Effector memory CD4-positive, alpha-beta T cell (primary cell): Measurements from ENCODE around the gene CRMP1.

Source experiments
- DNase-seq, 3 donors: peaks; one replicate each; pipeline ENCODE4 v3.0.0-alpha.2; 2020
- H3K27ac ChIP-seq: 2 replicates; pipeline ENCODE4 v1.7.0; 2013; ENCODE audit warnings: mild to moderate bottlenecking, low read length, moderate library complexity; ENCODE audit not compliant: insufficient read depth, poor library complexity, severe bottlenecking
- H3K27me3 ChIP-seq: replicated peaks from 2 replicates; pipeline ENCODE4 v1.7.0; 2013; ENCODE audit warnings: mild to moderate bottlenecking, low read length; ENCODE audit not compliant: insufficient read depth, control insufficient read depth, poor library complexity, severe bottlenecking
- H3K36me3 ChIP-seq: 2 replicates; pipeline ENCODE4 v1.7.0; 2013; ENCODE audit warnings: mild to moderate bottlenecking, low read length, moderate library complexity; ENCODE audit not compliant: control insufficient read depth, insufficient read depth
- H3K4me1 ChIP-seq: 2 replicates; pipeline ENCODE4 v1.7.0; 2013; ENCODE audit warnings: low read length, mild to moderate bottlenecking; ENCODE audit not compliant: control insufficient read depth, insufficient read depth, poor library complexity, severe bottlenecking
- H3K4me3 ChIP-seq: 2 replicates; pipeline ENCODE4 v1.7.0; 2013; ENCODE audit warnings: low read length, low read depth, mild to moderate bottlenecking; ENCODE audit not compliant: insufficient read depth, poor library complexity, severe bottlenecking
- H3K9me3 ChIP-seq: 2 replicates; pipeline ENCODE4 v1.7.0; 2013; ENCODE audit warnings: mild to moderate bottlenecking, low read length, moderate library complexity; ENCODE audit not compliant: control insufficient read depth

CRMP1 gene

DNA sequence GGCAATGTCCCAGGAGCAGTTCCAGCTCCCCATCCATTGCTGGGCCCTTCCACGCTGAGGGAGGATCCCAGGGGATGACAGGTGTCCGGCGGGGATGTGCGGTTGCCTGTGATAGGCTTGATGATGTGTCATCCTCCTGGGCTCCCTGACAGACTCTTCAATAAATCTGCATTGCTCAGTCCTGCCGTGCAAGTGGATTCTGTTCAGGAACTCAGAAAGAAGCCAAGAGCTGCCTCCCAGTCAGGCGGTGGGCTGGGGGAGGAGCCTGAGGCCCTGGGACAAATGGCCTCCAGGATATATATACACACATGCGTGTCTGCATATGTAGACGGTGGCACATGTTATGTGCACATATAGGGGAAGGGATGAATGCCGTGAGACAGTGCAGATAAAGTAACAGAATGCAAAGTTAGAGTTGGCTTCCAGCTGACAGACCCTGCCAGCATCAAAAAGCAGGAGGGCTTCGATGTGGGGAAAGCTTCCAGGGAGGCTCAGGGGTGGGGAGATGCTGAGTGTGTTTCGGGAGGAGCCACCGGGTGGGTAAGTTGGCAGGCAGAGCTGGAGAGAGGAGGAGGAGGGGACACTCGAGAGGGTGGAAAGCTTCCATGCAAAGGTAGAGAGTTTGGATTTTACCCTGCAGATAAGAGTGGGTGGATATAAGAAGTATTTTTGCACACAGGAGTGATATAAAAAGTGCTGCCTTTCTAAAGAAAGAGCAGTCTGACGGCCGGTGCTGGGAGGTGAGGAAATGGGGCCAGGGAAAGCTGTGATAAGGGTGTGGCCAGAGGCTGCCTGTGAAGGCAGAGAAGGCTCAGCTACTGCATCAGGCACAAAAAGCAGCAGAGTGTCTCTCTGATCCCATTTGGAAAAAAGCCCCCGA lies 28.5 kb upstream of the CRMP1 start:
- H3K36me3 ChIP-seq = no peaks in the 10 kb centered on the region
- H3K9me3 ChIP-seq = no peaks in the 10 kb centered on the region
- H3K27ac ChIP-seq = no peak overlapping the region
- no peak overlapping the region for H3K4me3 ChIP-seq
- no peaks in the 10 kb centered on the region for H3K27me3 ChIP-seq
- H3K4me1 ChIP-seq = no peaks in the 10 kb centered on the region
- no peak for DNase-seq

DNA sequence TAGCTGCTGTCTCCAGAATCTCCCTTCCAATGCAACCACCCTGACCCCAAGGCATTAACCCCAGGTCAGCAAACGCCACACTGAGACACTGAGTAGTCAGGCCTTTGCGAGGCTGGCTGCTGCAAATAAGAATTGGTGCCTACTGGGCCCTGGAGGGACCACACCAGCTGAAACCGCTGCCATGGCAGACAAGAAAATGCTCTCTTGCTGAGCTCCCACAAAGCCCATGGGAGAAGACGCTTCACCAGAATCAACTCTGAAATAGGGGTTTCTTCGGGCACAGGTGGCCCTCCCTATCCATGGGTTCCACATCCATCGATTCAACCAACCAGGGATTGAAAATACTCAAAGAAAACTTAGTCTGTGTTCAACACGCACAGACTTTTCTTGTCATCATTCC lies 26.7 kb upstream of the CRMP1 start:
- Histone ChIP-seq H3K4me1 (no peaks in the 10 kb centered on the region), H3K36me3 (no peaks in the 10 kb centered on the region), H3K27ac (no peak overlapping the region), H3K27me3 (no peaks in the 10 kb centered on the region), H3K4me3 (no peak overlapping the region), H3K9me3 (no peaks in the 10 kb centered on the region)
- no peak for DNase-seq

DNA sequence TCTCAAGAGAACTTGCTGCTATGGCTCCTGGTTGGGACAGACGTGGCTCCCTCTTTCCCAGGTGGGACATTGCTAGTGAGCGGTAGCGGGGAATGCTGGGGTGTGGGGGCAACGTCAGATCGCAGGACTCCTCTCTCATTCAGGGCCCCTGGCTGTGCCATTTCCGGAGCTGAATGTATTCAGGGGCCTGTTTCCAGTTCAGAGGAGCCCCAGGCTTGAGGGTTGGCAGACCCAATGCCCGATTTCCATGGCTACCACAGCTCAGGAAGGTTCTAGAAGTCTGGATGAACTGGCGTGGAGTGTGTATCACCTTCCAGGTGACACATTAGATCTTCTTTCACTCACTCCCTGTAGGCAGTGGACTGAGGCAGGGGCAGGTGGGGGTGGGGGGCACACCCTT lies 26.2 kb upstream of the CRMP1 start:
- no peaks in the 10 kb centered on the region for H3K9me3 ChIP-seq
- no peaks in the 10 kb centered on the region for H3K36me3 ChIP-seq
- H3K27me3 ChIP-seq = no peaks in the 10 kb centered on the region
- H3K4me3 ChIP-seq = no peak overlapping the region
- no peak overlapping the region for H3K27ac ChIP-seq
- no peak for DNase-seq
- no peaks in the 10 kb centered on the region for H3K4me1 ChIP-seq

DNA sequence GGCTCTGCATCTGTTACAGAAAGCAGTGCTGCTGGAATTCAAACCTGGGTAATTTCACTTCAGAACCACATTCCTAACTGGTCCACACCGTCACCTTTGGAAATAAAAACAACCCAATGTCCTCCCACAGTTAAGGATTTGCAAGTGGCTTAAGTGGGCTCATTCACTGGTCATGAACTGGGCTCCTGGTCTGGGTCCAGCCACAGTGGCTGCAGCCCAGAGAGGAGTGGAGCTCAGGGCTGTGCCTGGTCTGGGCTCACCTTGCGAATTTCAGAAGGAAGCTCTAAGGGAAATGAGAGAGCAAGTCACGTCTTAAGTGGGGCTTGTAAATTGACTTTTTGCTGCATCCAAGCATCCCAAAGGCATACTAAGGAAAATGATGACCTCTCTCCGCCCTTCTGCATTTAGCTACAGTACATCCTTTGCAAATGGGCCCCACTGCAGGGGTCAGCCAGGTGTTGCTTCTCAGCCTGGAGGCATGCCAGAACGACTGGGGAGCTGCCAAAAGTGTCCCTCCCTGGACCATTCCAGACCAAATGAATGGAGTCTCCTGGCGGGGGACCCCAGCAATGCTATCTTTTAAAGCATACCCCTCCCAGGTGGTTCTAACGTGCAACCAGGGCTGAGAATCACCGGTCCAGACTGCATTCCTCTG lies 25.6 kb upstream of the CRMP1 start:
- no peaks in the 10 kb centered on the region for H3K4me1 ChIP-seq
- no peak for DNase-seq
- H3K36me3 ChIP-seq = no peaks in the 10 kb centered on the region
- no peaks in the 10 kb centered on the region for H3K27me3 ChIP-seq
- H3K9me3 ChIP-seq = no peaks in the 10 kb centered on the region
- no peak overlapping the region for H3K27ac ChIP-seq
- H3K4me3 ChIP-seq = no peak overlapping the region

DNA sequence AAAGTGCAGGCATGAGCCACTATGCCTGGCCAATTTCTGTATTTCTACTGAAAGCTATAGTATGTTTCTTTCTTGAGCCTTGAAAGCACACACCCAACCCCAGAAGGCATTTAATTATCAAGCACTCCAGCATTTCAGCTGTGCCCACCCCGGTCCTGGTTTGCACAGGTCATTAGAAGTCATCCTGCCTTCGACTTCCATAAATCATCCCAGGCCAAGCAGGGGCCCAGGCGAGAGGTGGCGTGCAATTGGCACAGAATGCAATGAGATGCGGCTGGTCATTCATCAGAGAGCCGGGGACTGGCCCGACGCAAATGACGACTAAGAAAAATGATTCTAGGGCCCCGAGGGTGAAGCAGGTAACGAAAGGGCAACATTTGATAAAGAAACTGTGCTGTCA lies 24.8 kb upstream of the CRMP1 start:
- Histone ChIP-seq H3K4me3 (no peak overlapping the region), H3K36me3 (no peaks in the 10 kb centered on the region), H3K4me1 (no peaks in the 10 kb centered on the region), H3K27me3 (no peaks in the 10 kb centered on the region), H3K27ac (no peak overlapping the region), H3K9me3 (no peaks in the 10 kb centered on the region)
- no peak for DNase-seq

DNA sequence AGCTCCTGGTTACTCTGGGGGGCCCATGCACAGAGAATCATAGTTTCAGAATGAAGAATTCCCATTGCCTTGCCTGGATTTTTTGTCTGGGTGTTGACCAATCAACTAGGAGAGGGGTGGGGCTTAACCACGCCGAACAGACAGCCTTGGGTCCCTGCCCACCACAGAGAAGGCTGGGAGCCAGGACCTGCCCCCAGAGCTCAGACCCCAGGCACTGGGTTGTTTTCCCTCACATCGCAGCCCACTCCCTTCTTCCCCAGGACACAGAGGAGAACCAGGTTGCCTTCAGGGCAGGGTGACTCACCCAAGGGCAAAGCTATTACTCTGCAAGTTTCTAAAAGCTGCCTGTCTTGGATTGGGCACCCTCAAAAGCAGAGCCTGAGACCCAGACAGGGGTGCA lies 23.3 kb upstream of the CRMP1 start:
- Histone ChIP-seq H3K9me3 (no peaks in the 10 kb centered on the region), H3K27ac (no peak overlapping the region), H3K27me3 (no peaks in the 10 kb centered on the region), H3K36me3 (no peaks in the 10 kb centered on the region), H3K4me1 (no peaks in the 10 kb centered on the region), H3K4me3 (no peak overlapping the region)
- DNase-seq = no peak

DNA sequence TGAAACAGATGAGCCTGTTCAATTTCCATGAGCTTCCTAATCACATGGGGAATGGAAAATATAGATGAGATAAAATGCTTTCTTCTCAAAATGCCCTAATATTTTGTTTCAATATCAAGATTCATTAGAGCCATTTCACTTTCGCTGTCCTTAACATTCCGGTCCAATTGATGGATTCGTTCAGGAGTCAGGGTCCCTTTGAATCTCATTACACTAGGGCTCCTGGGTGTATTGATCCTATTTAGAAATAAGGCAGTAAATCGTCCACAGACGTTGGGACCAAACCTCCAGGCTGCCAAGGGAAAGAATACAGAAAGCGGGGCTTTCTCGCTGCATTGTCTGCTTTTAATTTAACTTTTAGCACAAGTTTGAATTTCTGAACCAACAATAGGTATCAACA lies 20.6 kb upstream of the CRMP1 start:
- H3K4me3 ChIP-seq = no peak overlapping the region
- no peak overlapping the region for H3K27ac ChIP-seq
- H3K36me3 ChIP-seq = no peaks in the 10 kb centered on the region
- no peaks in the 10 kb centered on the region for H3K9me3 ChIP-seq
- H3K4me1 ChIP-seq = no peaks in the 10 kb centered on the region
- no peak for DNase-seq
- no peaks in the 10 kb centered on the region for H3K27me3 ChIP-seq

DNA sequence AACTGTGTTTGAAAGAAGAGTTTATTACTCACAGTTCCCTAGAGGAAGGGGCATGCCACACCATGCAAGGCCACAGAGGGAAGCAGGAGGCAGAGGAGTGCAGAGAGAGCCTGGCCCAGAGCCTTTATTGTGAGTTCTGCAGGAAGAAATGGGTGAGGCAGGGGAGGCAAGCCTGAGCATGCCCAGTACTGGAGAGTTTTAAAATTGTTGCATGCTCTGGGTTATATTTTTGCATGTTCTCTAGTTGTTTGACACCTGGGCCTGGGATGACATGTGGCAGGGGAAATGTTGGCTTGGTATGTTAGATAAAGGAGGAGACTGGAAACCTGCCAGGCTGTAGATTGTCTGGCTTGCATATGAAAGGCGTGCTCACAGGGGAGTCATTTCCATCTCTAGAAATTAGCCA lies 19.7 kb upstream of the CRMP1 start:
- H3K27me3 ChIP-seq = no peaks in the 10 kb centered on the region
- no peak for DNase-seq

DNA sequence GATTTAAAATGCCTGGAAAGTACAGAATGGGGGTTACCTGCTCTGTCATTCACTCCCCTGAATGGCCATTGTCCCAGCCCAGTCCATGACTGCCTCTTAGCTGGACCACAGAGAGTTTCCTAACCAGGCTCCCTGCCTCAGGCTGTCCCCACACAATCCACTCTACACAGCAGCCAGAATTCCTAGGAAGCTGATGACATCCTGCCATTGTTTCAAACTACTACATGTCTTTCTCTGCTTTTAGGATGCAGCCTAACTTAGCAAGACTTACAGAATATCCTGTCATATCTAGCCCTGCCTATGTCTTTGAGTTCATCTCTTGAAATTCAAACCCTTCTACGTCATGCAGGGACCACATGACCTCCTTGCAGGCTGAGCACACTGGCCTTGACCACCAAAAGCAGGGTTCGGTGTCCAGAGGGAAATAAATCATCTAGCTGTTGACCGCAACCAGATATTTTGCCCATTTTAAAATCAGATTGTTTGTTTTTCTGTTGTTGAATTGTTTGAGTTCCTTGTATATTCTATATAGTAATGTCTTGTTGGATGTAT lies 16.1 kb upstream of the CRMP1 start:
- H3K9me3 ChIP-seq = no peaks in the 10 kb centered on the region
- H3K36me3 ChIP-seq = no peaks in the 10 kb centered on the region
- H3K27ac ChIP-seq = no peak overlapping the region
- DNase-seq = no peak
- no peaks in the 10 kb centered on the region for H3K27me3 ChIP-seq
- H3K4me3 ChIP-seq = no peak overlapping the region
- no peaks in the 10 kb centered on the region for H3K4me1 ChIP-seq

More for the DNA sequence above, 19.7 kb upstream of the CRMP1 start:
- Histone ChIP-seq H3K4me1 (no peaks in the 10 kb centered on the region), H3K36me3 (no peaks in the 10 kb centered on the region), H3K9me3 (no peaks in the 10 kb centered on the region), H3K4me3 (no peak overlapping the region), H3K27ac (no peak overlapping the region)

DNA sequence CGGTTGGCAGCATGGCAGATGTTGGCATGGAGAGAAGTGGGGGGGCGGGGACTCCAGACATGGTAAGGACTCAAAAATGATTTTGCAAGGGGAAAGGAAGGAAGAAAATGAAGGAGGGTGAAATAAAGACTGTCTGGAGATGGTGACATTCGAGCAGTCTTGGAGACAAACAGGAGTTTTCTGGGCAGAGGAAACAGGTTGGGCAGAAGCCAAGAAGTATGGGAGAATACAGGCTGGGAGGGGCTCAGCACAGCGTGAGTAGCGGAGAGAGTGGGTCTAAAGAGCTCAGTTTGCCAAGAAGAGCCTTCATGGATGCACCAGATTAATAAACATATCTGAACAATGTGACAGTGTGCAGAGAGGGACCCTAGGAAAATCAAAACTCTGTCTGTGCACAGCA lies 13.3 kb upstream of the CRMP1 start:
- Histone ChIP-seq H3K27me3 (no peaks in the 10 kb centered on the region), H3K27ac (no peak overlapping the region), H3K4me3 (no peak overlapping the region)

More for the DNA sequence above, 13.3 kb upstream of the CRMP1 start:
- no peaks in the 10 kb centered on the region for H3K4me1 ChIP-seq
- H3K36me3 ChIP-seq = no peaks in the 10 kb centered on the region
- no peak for DNase-seq
- no peaks in the 10 kb centered on the region for H3K9me3 ChIP-seq
